ENCODE results near the gene ZNF699. TPM values are rescaled to one million over a fixed set of nuclear protein-coding genes. Genes with fewer than 3 reads are reported as not detected.
A peak's percentile ranks its signal among the peaks of the same experiment; 100 is the strongest.

Gene ZNF699
- total RNA-seq, 2 donors from 2014 or later = 6.4 to 8.2 TPM

GRCh38 chr19:9308091-9308770 is 1.4 kb downstream of the ZNF699 start:
- peaks cover 10% of the 10 kb centered on the region for H3K36me3 ChIP-seq (ENCODE audit: control insufficient read depth, insufficient read depth, low read length)
- TF ChIP-seq CTCF (conservative IDR thresholded peaks at IDR 0.05) = no peak
- no peaks in the 10 kb centered on the region for H3K4me1 ChIP-seq (ENCODE audit: control insufficient read depth, insufficient read depth, low read length)
- H3K27me3 ChIP-seq (ENCODE audit: control insufficient read depth, insufficient read depth, low read length, poor library complexity, severe bottlenecking) = no peaks in the 10 kb centered on the region
- Mint-ChIP-seq H3K4me1 (peaks cover 2% of the 10 kb centered on the region), H3K27me3 (ENCODE audit: insufficient read depth) (peaks cover 6% of the 10 kb centered on the region), H3K9me3 (peaks cover 47% of the 10 kb centered on the region), H3K4me3 (peak overlapping the region; percentile 87), H3K36me3 (ENCODE audit: low read depth) (peaks cover 19% of the 10 kb centered on the region), H3K27ac (no peak overlapping the region)
- no peak overlapping the region for H3K9ac ChIP-seq (ENCODE audit: extremely low read depth, low read length, poor library complexity, severe bottlenecking)
- no peak for DNase-seq
- H3K4me3 ChIP-seq (ENCODE audit: low read length) = peak overlapping the region; percentile 95
- 83 to 84% methylated on average over 1 to 9 of the region's 10 CpGs for WGBS, 2 experiments (ENCODE audit: insufficient coverage in 1 of 2, insufficient read length in 1 of 2)
- H3K9me3 ChIP-seq (ENCODE audit: control insufficient read depth, low read length) = peaks cover 33% of the 10 kb centered on the region
- no peak overlapping the region for H3K27ac ChIP-seq (ENCODE audit: low read depth, low read length)

GRCh38 chr19:9306443-9306842 is 3.2 kb downstream of the ZNF699 start:
- Mint-ChIP-seq H3K4me3 (no peak overlapping the region), H3K27me3 (ENCODE audit: insufficient read depth) (peaks cover 3% of the 10 kb centered on the region), H3K27ac (no peak overlapping the region), H3K4me1 (peaks cover 2% of the 10 kb centered on the region), H3K36me3 (ENCODE audit: low read depth) (peaks cover 36% of the 10 kb centered on the region), H3K9me3 (peaks cover 45% of the 10 kb centered on the region)
- TF ChIP-seq CTCF (conservative IDR thresholded peaks at IDR 0.05) = no peak
- no peak for DNase-seq
- H3K9me3 ChIP-seq (ENCODE audit: control insufficient read depth, low read length) = peaks cover 39% of the 10 kb centered on the region
- H3K9ac ChIP-seq (ENCODE audit: extremely low read depth, low read length, poor library complexity, severe bottlenecking) = no peak overlapping the region
- H3K27ac ChIP-seq (ENCODE audit: low read depth, low read length) = no peak overlapping the region
- peaks cover 25% of the 10 kb centered on the region for H3K36me3 ChIP-seq (ENCODE audit: control insufficient read depth, insufficient read depth, low read length)
- 82% methylated on average over 1 of the region's 1 CpG; no CpG with 5 or more reads in 1 of the 2 experiments for WGBS, 2 experiments (ENCODE audit: insufficient coverage in 1 of 2, insufficient read length in 1 of 2)
- H3K4me3 ChIP-seq (ENCODE audit: low read length) = no peak overlapping the region
- H3K27me3 ChIP-seq (ENCODE audit: control insufficient read depth, insufficient read depth, low read length, poor library complexity, severe bottlenecking) = no peaks in the 10 kb centered on the region
- H3K4me1 ChIP-seq (ENCODE audit: control insufficient read depth, insufficient read depth, low read length) = no peaks in the 10 kb centered on the region

GRCh38 chr19:9296336-9296735 is 13.3 kb downstream of the ZNF699 start:
- Histone ChIP-seq H3K4me1 (ENCODE audit: control insufficient read depth, insufficient read depth, low read length) (no peaks in the 10 kb centered on the region), H3K27me3 (ENCODE audit: control insufficient read depth, insufficient read depth, low read length, poor library complexity, severe bottlenecking) (no peaks in the 10 kb centered on the region), H3K27ac (ENCODE audit: low read depth, low read length) (no peak overlapping the region), H3K9me3 (ENCODE audit: control insufficient read depth, low read length) (peaks cover 100% of the 10 kb centered on the region), H3K4me3 (ENCODE audit: low read length) (peak overlapping the region; percentile 75), H3K9ac (ENCODE audit: extremely low read depth, low read length, poor library complexity, severe bottlenecking) (no peak overlapping the region), H3K36me3 (ENCODE audit: control insufficient read depth, insufficient read depth, low read length) (peaks cover 87% of the 10 kb centered on the region)
- Mint-ChIP-seq H3K4me1 (no peaks in the 10 kb centered on the region), H3K9me3 (peaks cover 94% of the 10 kb centered on the region), H3K27me3 (ENCODE audit: insufficient read depth) (no peaks in the 10 kb centered on the region), H3K36me3 (ENCODE audit: low read depth) (peaks cover 84% of the 10 kb centered on the region), H3K27ac (no peak overlapping the region), H3K4me3 (no peak overlapping the region)
- TF ChIP-seq CTCF (conservative IDR thresholded peaks at IDR 0.05) = no peak
- no peak for DNase-seq
- 98 to 100% methylated on average over 1 to 2 of the region's 2 CpGs for WGBS, 2 experiments (ENCODE audit: insufficient coverage in 1 of 2, insufficient read length in 1 of 2)

Data from endodermal cell (in vitro differentiated cells).